Peyer's patch (tissue), 4 donors: Measurements from ENCODE around the gene C5AR2. TPM values are rescaled to one million over a fixed set of nuclear protein-coding genes. Genes with fewer than 3 reads are reported as not detected.

ENCODE experiments used
- DNase-seq, 3 donors: peaks; one replicate each; pipeline ENCODE4 v3.0.0-alpha.2; 2017 to 2019
- H3K27ac ChIP-seq, 4 donors: fragments of 200-600 bp; sonication (generic); one replicate each; pipeline ENCODE4 v1.5.1; 2016 to 2019
- H3K27me3 ChIP-seq, 2 donors: fragments of 200-600 bp; sonication (generic); one replicate each; pipeline ENCODE4 v1.5.1; 2019
- H3K36me3 ChIP-seq, 3 donors: fragments of 200-600 bp; sonication (generic); one replicate each; pipeline ENCODE4 v1.5.1; 2016 to 2019
- H3K4me1 ChIP-seq, 4 donors: fragments of 200-600 bp; sonication (generic); one replicate each; pipeline ENCODE4 v1.5.1; 2016 to 2019
- H3K4me3 ChIP-seq, 4 donors: fragments of 200-600 bp; sonication (generic); 1 replicate in 3 of 4; 2 replicates in 1 of 4; pipeline ENCODE4 v1.5.1; 2016 to 2019; ENCODE audit warnings: mild to moderate bottlenecking in 1 of 4
- H3K9me3 ChIP-seq, 4 donors: fragments of 200-600 bp; sonication (generic); one replicate each; pipeline ENCODE4 v1.5.1; 2016 to 2019; ENCODE audit warnings: mild to moderate bottlenecking in 1 of 4
- POLR2A ChIP-seq, 2 donors: fragments of 450-650 bp; IDR thresholded peaks; one replicate each; pipeline ENCODE4 v1.5.1; 2017; ENCODE audit warnings: antibody characterized with exemption in 2 of 2, mild to moderate bottlenecking in 2 of 2, moderate library complexity in 2 of 2
- total RNA-seq, 4 donors: library from RNA; depleted of rRNA; stranded (reverse); fragments of >200 nt; gene quantifications; one replicate each; pipeline ENCODE4 v1.1.0, GENCODE V29; 2016
- TF ChIP-seq, protein P1 (sequence below), 6 experiments: fragments of 450-650 bp in 4 of 6; fragments of 200-600 bp in 2 of 6; sonication (generic) in 1 of 6; IDR thresholded peaks; one replicate each; pipeline ENCODE4 v1.5.1; 2017 to 2019; ENCODE audit warnings: antibody characterized with exemption in 6 of 6, mild to moderate bottlenecking in 3 of 6, moderate library complexity in 1 of 6

C5AR2 gene
- total RNA-seq, 4 donors from 2014 or later, result 0.95 to 1.6 (median 1.4) TPM; not detected in 1

DNA sequence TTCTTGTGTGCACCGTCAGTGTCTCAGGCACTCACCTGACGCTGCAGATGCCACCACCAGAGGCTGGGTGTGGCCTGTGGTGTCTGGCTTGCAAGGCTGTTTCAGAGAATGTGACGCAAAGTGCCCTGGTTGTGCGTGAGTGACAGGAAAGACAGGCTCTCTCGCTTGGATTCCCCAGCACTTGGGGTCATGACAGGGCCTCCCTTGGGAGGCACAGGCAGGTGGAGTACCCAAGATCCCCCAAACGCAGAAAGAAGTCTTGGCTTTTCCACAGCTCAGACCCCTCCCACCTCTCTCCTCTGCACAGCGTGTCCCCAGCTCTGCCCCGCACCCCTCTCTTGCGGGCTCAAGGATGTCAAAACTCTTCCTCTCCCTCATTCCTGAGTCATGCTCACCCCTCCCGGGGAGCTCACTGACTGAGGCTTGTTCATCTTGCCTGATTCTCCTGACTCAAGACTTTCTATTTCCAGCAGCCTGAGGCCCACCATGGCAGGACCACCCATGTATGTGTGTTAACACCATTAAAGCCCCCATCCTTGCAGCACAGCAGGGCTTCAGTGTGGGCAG, 38.2 kb downstream of the C5AR2 start:
- TF ChIP-seq, protein P1, sequence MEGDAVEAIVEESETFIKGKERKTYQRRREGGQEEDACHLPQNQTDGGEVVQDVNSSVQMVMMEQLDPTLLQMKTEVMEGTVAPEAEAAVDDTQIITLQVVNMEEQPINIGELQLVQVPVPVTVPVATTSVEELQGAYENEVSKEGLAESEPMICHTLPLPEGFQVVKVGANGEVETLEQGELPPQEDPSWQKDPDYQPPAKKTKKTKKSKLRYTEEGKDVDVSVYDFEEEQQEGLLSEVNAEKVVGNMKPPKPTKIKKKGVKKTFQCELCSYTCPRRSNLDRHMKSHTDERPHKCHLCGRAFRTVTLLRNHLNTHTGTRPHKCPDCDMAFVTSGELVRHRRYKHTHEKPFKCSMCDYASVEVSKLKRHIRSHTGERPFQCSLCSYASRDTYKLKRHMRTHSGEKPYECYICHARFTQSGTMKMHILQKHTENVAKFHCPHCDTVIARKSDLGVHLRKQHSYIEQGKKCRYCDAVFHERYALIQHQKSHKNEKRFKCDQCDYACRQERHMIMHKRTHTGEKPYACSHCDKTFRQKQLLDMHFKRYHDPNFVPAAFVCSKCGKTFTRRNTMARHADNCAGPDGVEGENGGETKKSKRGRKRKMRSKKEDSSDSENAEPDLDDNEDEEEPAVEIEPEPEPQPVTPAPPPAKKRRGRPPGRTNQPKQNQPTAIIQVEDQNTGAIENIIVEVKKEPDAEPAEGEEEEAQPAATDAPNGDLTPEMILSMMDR (IDR thresholded peaks at IDR 0.05), result no peak
- TF ChIP-seq POLR2A (IDR thresholded peaks at IDR 0.05), result no peak
- H3K36me3 ChIP-seq, result peaks cover 0 to 89% (median 0%) of the 10 kb centered on the region in 3 donors
- H3K27ac ChIP-seq, result no peak overlapping the region
- H3K4me3 ChIP-seq, result no peak overlapping the region
- H3K9me3 ChIP-seq, result no peaks in the 10 kb centered on the region
- no peaks in the 10 kb centered on the region for H3K27me3 ChIP-seq
- DNase-seq, result no peak
- H3K4me1 ChIP-seq, result no peaks in the 10 kb centered on the region

DNA sequence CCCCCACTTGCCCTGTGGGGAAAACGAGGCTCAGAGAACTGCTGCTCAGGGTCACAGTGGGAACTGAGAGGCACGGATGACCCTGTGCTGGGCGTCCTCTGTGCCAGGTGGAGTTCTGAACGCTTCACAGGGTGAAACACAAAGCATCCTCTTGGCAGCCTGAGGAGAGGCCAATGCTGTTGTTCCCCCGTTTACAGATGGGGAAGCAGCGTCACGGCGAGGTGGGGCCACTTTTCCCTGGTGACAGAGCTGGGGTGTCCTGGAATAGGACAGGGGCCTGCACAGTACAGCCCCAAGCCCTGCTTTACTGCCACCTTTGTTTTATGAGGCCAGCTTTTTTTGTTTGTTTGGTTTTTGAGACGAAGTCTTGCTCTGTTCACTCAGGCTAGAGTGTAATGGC, 39.3 kb downstream of the C5AR2 start:
- Histone ChIP-seq H3K36me3 (peaks cover 0 to 92% (median 0%) of the 10 kb centered on the region in 3 donors), H3K27me3 (no peaks in the 10 kb centered on the region), H3K9me3 (no peaks in the 10 kb centered on the region), H3K4me3 (no peak overlapping the region), H3K4me1 (no peaks in the 10 kb centered on the region), H3K27ac (no peak overlapping the region)
- TF ChIP-seq, protein P1 (IDR thresholded peaks at IDR 0.05), result no peak
- no peak for TF ChIP-seq POLR2A (IDR thresholded peaks at IDR 0.05)
- no peak for DNase-seq

DNA sequence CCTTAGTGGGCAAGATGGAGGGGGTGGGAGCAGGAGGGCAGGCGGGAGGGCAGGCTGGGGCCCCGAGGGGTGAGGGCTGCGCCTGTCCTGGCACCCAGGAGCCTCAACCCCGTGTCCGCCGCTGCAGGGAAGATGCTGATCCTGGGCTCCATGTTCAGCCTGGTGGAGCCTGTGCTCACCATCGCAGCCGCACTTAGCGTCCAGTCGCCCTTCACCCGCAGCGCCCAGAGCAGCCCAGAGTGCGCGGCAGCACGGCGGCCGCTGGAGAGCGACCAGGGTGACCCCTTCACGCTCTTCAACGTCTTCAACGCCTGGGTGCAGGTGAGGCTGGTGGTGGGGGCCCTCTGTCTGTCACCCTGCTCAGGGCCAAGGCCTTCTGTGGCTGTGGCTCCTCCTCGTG, 40.6 kb downstream of the C5AR2 start:
- no peak overlapping the region for H3K4me3 ChIP-seq
- TF ChIP-seq, protein P1 (IDR thresholded peaks at IDR 0.05), result no peak
- TF ChIP-seq POLR2A (IDR thresholded peaks at IDR 0.05), result no peak
- no peaks in the 10 kb centered on the region for H3K4me1 ChIP-seq
- H3K27me3 ChIP-seq, result no peaks in the 10 kb centered on the region
- peaks cover 0 to 93% (median 0%) of the 10 kb centered on the region in 3 donors for H3K36me3 ChIP-seq
- H3K9me3 ChIP-seq, result no peaks in the 10 kb centered on the region
- H3K27ac ChIP-seq, result no peak overlapping the region
- no peak for DNase-seq

DNA sequence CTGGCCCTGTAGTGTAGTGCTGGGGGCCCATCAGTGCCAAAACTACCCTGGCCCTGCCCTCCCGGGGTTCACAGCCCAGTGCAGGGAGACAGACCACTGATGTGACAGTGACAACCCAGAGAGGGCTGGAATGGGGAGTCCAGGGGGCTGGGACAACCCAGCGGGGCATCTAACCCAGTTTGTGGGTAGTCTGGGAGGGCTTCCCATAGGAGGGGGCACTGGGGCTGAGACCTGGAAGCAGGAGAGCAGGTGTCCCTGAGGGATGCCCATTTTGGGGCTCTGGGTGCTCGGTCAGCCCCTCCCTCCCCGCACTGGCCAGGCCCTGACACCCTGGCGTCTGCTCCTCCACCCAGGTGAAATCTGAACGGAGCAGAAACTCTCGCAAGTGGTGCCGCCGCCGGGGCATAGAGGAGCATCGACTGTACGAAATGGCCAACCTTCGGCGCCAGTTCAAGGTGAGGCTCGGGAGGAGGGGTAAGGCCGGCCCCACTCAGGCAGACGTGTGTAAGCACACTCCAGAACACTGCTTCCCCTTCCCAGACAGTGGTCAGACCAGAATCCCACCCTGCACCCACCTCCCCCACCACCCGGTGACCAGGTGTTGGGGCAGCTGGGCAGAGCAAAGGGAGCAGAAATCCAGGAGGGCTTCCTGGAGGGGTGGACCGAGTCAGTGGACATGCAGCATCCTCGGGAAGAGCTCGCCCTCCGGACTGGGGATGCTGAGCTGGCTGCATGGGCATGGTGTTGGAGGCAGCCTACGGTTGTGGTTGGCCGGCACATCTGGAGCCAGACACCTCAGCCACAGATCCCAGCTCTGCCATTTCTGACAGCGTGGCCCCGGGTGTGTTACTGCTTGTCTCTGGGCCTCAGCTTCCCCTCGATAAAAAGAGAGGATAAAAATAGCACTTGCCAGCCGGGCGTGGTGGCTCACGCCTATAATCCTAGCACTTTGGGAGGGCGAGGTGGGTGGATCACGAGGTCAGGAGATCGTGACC, 41.6 kb downstream of the C5AR2 start:
- peaks cover 0 to 97% (median 0%) of the 10 kb centered on the region in 3 donors for H3K36me3 ChIP-seq
- TF ChIP-seq POLR2A (IDR thresholded peaks at IDR 0.05), result no peak
- TF ChIP-seq, protein P1 (IDR thresholded peaks at IDR 0.05), result no peak

DNA sequence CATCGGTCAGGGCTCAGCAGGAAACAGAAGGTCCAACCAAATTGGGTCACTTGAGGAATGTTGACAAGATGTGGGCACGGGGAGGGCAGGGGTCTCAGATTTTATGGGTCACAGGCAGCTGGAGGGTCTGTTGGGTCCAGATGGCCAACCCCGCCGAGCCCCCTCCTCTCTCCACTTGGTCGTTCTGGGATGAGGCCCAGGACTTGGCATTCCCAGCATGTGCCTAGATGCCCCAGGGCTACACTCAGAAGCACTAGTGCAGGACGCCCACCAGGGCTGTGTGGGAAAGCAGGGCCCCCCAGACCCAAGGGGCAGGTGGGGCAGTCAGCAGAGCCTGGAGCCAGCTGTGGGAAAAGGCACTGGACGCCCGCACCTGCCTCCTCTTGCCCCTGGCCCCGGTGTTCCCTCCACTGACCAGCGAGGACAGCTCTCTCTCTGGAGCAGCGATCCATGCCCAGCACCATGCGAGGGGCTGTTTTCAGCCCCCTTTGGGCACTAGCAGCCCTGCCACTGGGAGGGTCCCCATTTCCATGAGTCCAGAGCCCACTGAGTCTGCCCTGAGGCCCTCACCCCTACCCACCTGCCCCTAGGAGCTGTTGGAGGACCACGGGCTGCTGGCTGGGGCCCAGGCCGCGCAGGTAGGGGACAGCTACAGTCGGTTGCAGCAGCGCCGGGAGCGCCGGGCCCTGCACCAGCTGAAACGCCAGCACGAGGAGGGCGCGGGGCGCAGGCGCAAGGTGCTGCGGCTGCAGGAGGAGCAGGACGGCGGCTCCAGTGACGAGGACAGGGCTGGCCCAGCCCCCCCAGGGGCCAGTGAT, 43.1 kb downstream of the C5AR2 start:
- Histone ChIP-seq H3K4me3 (no peak overlapping the region), H3K27me3 (no peaks in the 10 kb centered on the region), H3K4me1 (no peaks in the 10 kb centered on the region), H3K36me3 (peaks cover 0 to 92% (median 0%) of the 10 kb centered on the region in 3 donors), H3K9me3 (no peaks in the 10 kb centered on the region), H3K27ac (no peak overlapping the region)
- DNase-seq, result no peak
- TF ChIP-seq, protein P1 (IDR thresholded peaks at IDR 0.05), result no peak
- TF ChIP-seq POLR2A (IDR thresholded peaks at IDR 0.05), result no peak

More for the DNA sequence above, 41.6 kb downstream of the C5AR2 start:
- Histone ChIP-seq H3K9me3 (no peaks in the 10 kb centered on the region), H3K27ac (no peak overlapping the region), H3K27me3 (no peaks in the 10 kb centered on the region), H3K4me1 (no peaks in the 10 kb centered on the region), H3K4me3 (no peak overlapping the region)
- DNase-seq, result no peak
